ENCODE data around the gene VSTM2B. TPM values are rescaled to one million over a fixed set of nuclear protein-coding genes. Genes with fewer than 3 reads are reported as not detected.

VSTM2B gene
- total RNA-seq, 1 donor from 2014 or later: not detected

GRCh38 chr19:29519931-29520330 lies 5.9 kb upstream of the VSTM2B start:
- Mint-ChIP-seq H3K36me3 (ENCODE audit: low read depth) (no peaks in the 10 kb centered on the region), H3K9me3 (ENCODE audit: low read depth) (no peaks in the 10 kb centered on the region), H3K27me3 (ENCODE audit: low read depth) (peaks cover 55% of the 10 kb centered on the region), H3K4me3 (ENCODE audit: unreplicated experiment) (no peak overlapping the region), H3K4me1 (ENCODE audit: low read depth) (peaks cover 1% of the 10 kb centered on the region), H3K27ac (ENCODE audit: unreplicated experiment) (no peak overlapping the region)
- DNase-seq (ENCODE audit: low spot score): peak; percentile 59
- TF ChIP-seq CTCF (IDR thresholded peaks at IDR 0.05): no peak

DNA sequence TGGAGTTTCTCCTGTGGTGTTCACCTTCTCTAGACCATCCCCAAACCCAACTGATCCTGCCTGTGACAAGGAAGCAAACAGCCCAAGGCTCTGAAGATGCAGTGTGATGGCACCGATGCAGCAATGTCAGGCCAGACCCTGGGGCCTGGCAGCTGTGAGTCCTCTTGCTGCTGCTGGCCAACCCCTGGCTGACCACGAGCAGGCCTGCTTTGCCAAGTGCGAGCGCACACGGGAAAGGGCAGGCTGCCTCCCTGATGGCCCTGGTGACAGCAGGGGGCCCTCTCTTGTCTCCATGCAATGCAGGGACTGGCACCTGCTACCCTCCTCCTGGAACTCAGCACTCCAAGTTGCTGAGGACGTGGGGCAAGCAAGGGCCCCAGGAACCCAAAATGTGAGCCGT lies 5.4 kb upstream of the VSTM2B start:
- H3K9me3 Mint-ChIP-seq (ENCODE audit: low read depth): no peaks in the 10 kb centered on the region
- peaks cover 57% of the 10 kb centered on the region for H3K27me3 Mint-ChIP-seq (ENCODE audit: low read depth)
- TF ChIP-seq CTCF (IDR thresholded peaks at IDR 0.05): no peak
- no peaks in the 10 kb centered on the region for H3K36me3 Mint-ChIP-seq (ENCODE audit: low read depth)
- peaks cover 3% of the 10 kb centered on the region for H3K4me1 Mint-ChIP-seq (ENCODE audit: low read depth)
- peak; percentile 62 for DNase-seq (ENCODE audit: low spot score)
- H3K27ac Mint-ChIP-seq (ENCODE audit: unreplicated experiment): no peak overlapping the region
- no peak overlapping the region for H3K4me3 Mint-ChIP-seq (ENCODE audit: unreplicated experiment)

- no peak overlapping the region for H3K27ac Mint-ChIP-seq (ENCODE audit: unreplicated experiment)
- no peaks in the 10 kb centered on the region for H3K9me3 Mint-ChIP-seq (ENCODE audit: low read depth)
- H3K27me3 Mint-ChIP-seq (ENCODE audit: low read depth): peaks cover 59% of the 10 kb centered on the region
- DNase-seq (ENCODE audit: low spot score): peak; percentile 50
- no peak overlapping the region for H3K4me3 Mint-ChIP-seq (ENCODE audit: unreplicated experiment)
- no peak for TF ChIP-seq CTCF (IDR thresholded peaks at IDR 0.05)
- no peaks in the 10 kb centered on the region for H3K36me3 Mint-ChIP-seq (ENCODE audit: low read depth)
- peaks cover 6% of the 10 kb centered on the region for H3K4me1 Mint-ChIP-seq (ENCODE audit: low read depth)
Observed at GRCh38 chr19:29521291-29522075, 4.3 kb upstream of the VSTM2B start.

DNA sequence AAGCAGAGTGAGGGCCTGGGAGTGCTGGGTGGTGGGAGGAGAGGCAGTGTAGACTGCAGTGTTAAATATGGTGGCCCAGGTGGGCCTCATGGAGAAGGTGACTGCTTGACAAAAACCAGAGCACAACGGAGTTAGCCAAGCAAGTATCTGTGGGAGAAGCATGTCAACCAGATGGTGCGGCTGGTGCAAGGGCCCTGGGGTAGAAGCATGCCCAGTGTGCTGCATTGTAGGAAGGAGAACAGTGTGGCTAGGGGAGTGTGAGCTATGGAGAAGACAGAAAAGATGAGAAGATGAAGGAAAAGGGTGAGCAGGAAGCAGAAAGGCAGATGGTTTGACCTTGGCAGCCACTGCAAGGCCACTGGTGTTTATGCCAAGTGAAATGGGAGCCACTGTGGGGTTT lies 2.2 kb upstream of the VSTM2B start:
- H3K4me3 Mint-ChIP-seq (ENCODE audit: unreplicated experiment): no peak overlapping the region

More for the DNA sequence above, 2.2 kb upstream of the VSTM2B start:
- H3K9me3 Mint-ChIP-seq (ENCODE audit: low read depth): no peaks in the 10 kb centered on the region
- no peak for DNase-seq (ENCODE audit: low spot score)
- peaks cover 17% of the 10 kb centered on the region for H3K4me1 Mint-ChIP-seq (ENCODE audit: low read depth)
- H3K27me3 Mint-ChIP-seq (ENCODE audit: low read depth): peaks cover 70% of the 10 kb centered on the region
- no peaks in the 10 kb centered on the region for H3K36me3 Mint-ChIP-seq (ENCODE audit: low read depth)
- no peak for TF ChIP-seq CTCF (IDR thresholded peaks at IDR 0.05)
- H3K27ac Mint-ChIP-seq (ENCODE audit: unreplicated experiment): no peak overlapping the region

Data from chondrocyte (in vitro differentiated cells).